ENCODE results near the gene ABRACL. TPM values are rescaled to one million over a fixed set of nuclear protein-coding genes. Genes with fewer than 3 reads are reported as not detected.
"Not testable (repeated sequence)": the region's sequence is repeated elsewhere in the genome, so short reads cannot be mapped to it uniquely, and the experiment has no call there.

Gene ABRACL
- polyA plus RNA-seq, 2 of the 4 experiments (the other 2 are of a cell fraction): 40.3 to 63.3 TPM

DNA sequence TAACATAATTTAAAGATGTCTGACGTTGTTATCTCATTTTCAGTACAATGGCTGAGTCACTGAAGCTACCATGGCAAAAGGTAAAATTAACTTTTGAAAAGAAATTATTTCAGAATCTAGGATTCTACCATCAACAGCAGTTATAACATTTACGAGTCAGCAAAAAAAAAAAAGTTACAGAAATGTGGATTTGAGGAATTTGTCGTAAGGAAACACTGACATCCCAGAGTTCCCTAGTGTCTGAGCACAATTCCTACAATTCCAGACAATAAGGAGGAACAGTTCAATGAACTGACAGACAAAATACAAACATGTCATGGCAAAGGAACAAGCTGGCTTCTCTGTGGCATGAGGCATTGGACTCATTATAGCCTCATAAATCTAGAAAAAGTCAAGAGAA is 19.1 kb downstream of the ABRACL start:
- no peak for ATAC-seq
- Histone ChIP-seq H3K4me1 (no peaks in the 10 kb centered on the region), H3K4me2 (no peak overlapping the region), H3K27ac (no peak overlapping the region), H3K4me3 (no peak overlapping the region), H3K9me3 (no peaks in the 10 kb centered on the region)
- CTCF ChIA-PET: interaction anchor here (0.7 to 0.9 kb wide), 3 partner anchors 30 to 1877 kb away, joined by 3 to 4 read pairs (median 3); no protein-coding TSS in a partner anchor
- POLR2A ChIA-PET: no interaction called here
- peak; percentile 74 for TF ChIP-seq MAFK (IDR thresholded peaks at IDR 0.05; ENCODE audit: partially characterized antibody)
- TF ChIP-seq CEBPB (IDR thresholded peaks at IDR 0.05): no peak
- TF ChIP-seq JUN (IDR thresholded peaks at IDR 0.05): no peak
- no peak for TF ChIP-seq EHF (CRISPR knock-in tag; IDR thresholded peaks at IDR 0.05)
- TF ChIP-seq POLR2AphosphoS2 (conservative IDR thresholded peaks at IDR 0.05; ENCODE audit: low read length): no peak
- TF ChIP-seq ZC3H11A (IDR thresholded peaks at IDR 0.05): no peak
- TF ChIP-seq JUNB (IDR thresholded peaks at IDR 0.05): no peak
- 76% methylated on average over 3 of the region's 3 CpGs for WGBS (ENCODE audit: missing lambda C conversion rate)
- no peak for DNase-seq (ENCODE audit: low read depth in 1 of 2, low spot score in 1 of 2)
- FAIRE-seq: no peak

DNA sequence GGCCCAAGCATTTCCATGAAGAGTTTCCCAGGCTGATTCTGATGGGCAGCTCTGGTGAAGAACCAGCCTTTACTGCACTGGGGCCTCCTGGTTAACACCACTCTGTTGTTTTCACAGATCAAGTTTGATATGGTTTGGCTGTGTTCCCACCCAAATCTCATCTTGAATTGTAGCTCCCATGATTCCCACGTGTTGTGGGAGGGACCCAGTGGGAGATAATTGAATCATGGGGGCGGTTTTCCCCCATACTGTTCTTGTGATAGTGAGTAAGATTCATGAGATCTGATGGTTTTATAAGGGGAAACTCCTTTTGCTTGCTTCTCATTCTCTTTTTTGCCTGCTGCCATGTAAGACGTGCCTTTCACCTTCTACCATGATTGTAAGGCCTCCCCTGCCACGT is 20.4 kb downstream of the ABRACL start:
- H3K4me2 ChIP-seq; DNase-seq (ENCODE audit: low read depth in 1 of 2, low spot score in 1 of 2); H3K9me3 ChIP-seq; H3K4me3 ChIP-seq; ATAC-seq; H3K4me1 ChIP-seq; FAIRE-seq; CTCF ChIA-PET; H3K27ac ChIP-seq; POLR2A ChIA-PET: not testable (repeated sequence)
- WGBS (ENCODE audit: missing lambda C conversion rate): 41% methylated on average over 4 of the region's 4 CpGs

- DNase-seq (ENCODE audit: low read depth in 1 of 2, low spot score in 1 of 2); POLR2A ChIA-PET; FAIRE-seq; ATAC-seq; H3K4me1 ChIP-seq; H3K9me3 ChIP-seq; H3K4me2 ChIP-seq; H3K27ac ChIP-seq; H3K4me3 ChIP-seq: not testable (repeated sequence)
- CTCF ChIA-PET: interaction anchor here (1.1 kb wide), 1 partner anchor 67 kb away, joined by 3 read pairs; no protein-coding TSS in a partner anchor
- 66% methylated on average over 5 of the region's 5 CpGs for WGBS (ENCODE audit: missing lambda C conversion rate)
Observed at GRCh38 chr6:139050131-139050769, 21.7 kb downstream of the ABRACL start.

- no peak overlapping the region for H3K4me2 ChIP-seq
- no peaks in the 10 kb centered on the region for H3K9me3 ChIP-seq
- no peaks in the 10 kb centered on the region for H3K4me1 ChIP-seq
- TF ChIP-seq JUN (IDR thresholded peaks at IDR 0.05): no peak
- TF ChIP-seq, protein P1, sequence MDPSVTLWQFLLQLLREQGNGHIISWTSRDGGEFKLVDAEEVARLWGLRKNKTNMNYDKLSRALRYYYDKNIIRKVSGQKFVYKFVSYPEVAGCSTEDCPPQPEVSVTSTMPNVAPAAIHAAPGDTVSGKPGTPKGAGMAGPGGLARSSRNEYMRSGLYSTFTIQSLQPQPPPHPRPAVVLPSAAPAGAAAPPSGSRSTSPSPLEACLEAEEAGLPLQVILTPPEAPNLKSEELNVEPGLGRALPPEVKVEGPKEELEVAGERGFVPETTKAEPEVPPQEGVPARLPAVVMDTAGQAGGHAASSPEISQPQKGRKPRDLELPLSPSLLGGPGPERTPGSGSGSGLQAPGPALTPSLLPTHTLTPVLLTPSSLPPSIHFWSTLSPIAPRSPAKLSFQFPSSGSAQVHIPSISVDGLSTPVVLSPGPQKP (IDR thresholded peaks at IDR 0.05; ENCODE audit: low read depth, low read length): no peak
- TF ChIP-seq, protein P2, sequence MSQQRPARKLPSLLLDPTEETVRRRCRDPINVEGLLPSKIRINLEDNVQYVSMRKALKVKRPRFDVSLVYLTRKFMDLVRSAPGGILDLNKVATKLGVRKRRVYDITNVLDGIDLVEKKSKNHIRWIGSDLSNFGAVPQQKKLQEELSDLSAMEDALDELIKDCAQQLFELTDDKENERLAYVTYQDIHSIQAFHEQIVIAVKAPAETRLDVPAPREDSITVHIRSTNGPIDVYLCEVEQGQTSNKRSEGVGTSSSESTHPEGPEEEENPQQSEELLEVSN (IDR thresholded peaks at IDR 0.05; ENCODE audit: borderline replicate concordance, low read depth): no peak
- TF ChIP-seq ZFP36 (IDR thresholded peaks at IDR 0.05; ENCODE audit: borderline replicate concordance, partially characterized antibody): no peak
- TF ChIP-seq, protein P3, sequence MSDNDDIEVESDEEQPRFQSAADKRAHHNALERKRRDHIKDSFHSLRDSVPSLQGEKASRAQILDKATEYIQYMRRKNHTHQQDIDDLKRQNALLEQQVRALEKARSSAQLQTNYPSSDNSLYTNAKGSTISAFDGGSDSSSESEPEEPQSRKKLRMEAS (IDR thresholded peaks at IDR 0.05): no peak
- TF ChIP-seq CHD4 (IDR thresholded peaks at IDR 0.05; ENCODE audit: borderline replicate concordance): no peak
- TF ChIP-seq ZSCAN20 (CRISPR knock-in tag; IDR thresholded peaks at IDR 0.05): no peak
- TF ChIP-seq, protein P4, sequence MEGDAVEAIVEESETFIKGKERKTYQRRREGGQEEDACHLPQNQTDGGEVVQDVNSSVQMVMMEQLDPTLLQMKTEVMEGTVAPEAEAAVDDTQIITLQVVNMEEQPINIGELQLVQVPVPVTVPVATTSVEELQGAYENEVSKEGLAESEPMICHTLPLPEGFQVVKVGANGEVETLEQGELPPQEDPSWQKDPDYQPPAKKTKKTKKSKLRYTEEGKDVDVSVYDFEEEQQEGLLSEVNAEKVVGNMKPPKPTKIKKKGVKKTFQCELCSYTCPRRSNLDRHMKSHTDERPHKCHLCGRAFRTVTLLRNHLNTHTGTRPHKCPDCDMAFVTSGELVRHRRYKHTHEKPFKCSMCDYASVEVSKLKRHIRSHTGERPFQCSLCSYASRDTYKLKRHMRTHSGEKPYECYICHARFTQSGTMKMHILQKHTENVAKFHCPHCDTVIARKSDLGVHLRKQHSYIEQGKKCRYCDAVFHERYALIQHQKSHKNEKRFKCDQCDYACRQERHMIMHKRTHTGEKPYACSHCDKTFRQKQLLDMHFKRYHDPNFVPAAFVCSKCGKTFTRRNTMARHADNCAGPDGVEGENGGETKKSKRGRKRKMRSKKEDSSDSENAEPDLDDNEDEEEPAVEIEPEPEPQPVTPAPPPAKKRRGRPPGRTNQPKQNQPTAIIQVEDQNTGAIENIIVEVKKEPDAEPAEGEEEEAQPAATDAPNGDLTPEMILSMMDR (IDR thresholded peaks at IDR 0.05): no peak
- no peak for TF ChIP-seq RFX5 (IDR thresholded peaks at IDR 0.05)
- TF ChIP-seq RCOR1 (IDR thresholded peaks at IDR 0.05; ENCODE audit: low read depth, low read length): no peak
- TF ChIP-seq FOSL2 (IDR thresholded peaks at IDR 0.05): no peak
- no peak for TF ChIP-seq FOSL2 (CRISPR knock-in tag; IDR thresholded peaks at IDR 0.05)
- no peak for TF ChIP-seq EP300 (IDR thresholded peaks at IDR 0.05)
- TF ChIP-seq, protein P5, sequence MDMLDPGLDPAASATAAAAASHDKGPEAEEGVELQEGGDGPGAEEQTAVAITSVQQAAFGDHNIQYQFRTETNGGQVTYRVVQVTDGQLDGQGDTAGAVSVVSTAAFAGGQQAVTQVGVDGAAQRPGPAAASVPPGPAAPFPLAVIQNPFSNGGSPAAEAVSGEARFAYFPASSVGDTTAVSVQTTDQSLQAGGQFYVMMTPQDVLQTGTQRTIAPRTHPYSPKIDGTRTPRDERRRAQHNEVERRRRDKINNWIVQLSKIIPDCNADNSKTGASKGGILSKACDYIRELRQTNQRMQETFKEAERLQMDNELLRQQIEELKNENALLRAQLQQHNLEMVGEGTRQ (IDR thresholded peaks at IDR 0.05): no peak
- no peak for TF ChIP-seq KDM5A (IDR thresholded peaks at IDR 0.05)
- no peak for TF ChIP-seq JUNB (IDR thresholded peaks at IDR 0.05)
- TF ChIP-seq CHD2 (IDR thresholded peaks at IDR 0.05; ENCODE audit: low read length, partially characterized antibody): no peak
- TF ChIP-seq, protein P6, sequence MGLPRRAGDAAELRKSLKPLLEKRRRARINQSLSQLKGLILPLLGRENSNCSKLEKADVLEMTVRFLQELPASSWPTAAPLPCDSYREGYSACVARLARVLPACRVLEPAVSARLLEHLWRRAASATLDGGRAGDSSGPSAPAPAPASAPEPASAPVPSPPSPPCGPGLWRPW (IDR thresholded peaks at IDR 0.05): no peak
- TF ChIP-seq SMC3 (IDR thresholded peaks at IDR 0.05): no peak
- no peak overlapping the region for H3K4me3 ChIP-seq
- ATAC-seq (no peak), DNase-seq (ENCODE audit: low read depth in 1 of 2, low spot score in 1 of 2) (no peak), FAIRE-seq (no peak)
- 51% methylated on average over 5 of the region's 5 CpGs for WGBS (ENCODE audit: missing lambda C conversion rate)
- no peak overlapping the region for H3K27ac ChIP-seq
- POLR2A ChIA-PET: no interaction called here
- CTCF ChIA-PET: interaction anchor here (0.7 kb wide), 1 partner anchor 83 kb away, joined by 4 read pairs; no protein-coding TSS in a partner anchor
Observed at GRCh38 chr6:139050770-139051313, 22.3 kb downstream of the ABRACL start.

All from A549 (cell line).